HEK293 (cell line): ENCODE data around the gene GSTT2B.

Source experiments
- CTCF ChIA-PET: fragments of 350-600 bp; formaldehyde crosslinking; extraction: SDS; loops from one replicate; lab custom pipeline; 2021; ENCODE audit warnings: antibody characterized with exemption; lab: Yijun Ruan, JAX
- POLR2A ChIA-PET: fragments of 300-600 bp; formaldehyde crosslinking; extraction: SDS; loops from one replicate; lab custom pipeline; 2020; ENCODE audit warnings: antibody characterized with exemption, inconsistent platforms; lab: Yijun Ruan, JAX
- H3K27ac ChIP-seq: fragments of 200-500 bp; sonication (Bioruptor generic); 2 replicates; pipeline ENCODE4 v1.5.1; 2014; ENCODE audit warnings: low read depth, low read length, control low read depth, inconsistent platforms; ENCODE audit errors: extremely low read depth
- H3K36me3 ChIP-seq, 2 experiments: fragments of 200-500 bp in 1 of 2; sonication (Bioruptor generic) in 1 of 2; 1 replicate in 1 of 2; 2 replicates in 1 of 2; pipeline ENCODE4 v1.5.1; 2014 to 2017; ENCODE audit warnings: inconsistent platforms in 2 of 2, low read length in 2 of 2; ENCODE audit not compliant: control insufficient read depth in 2 of 2, insufficient read depth in 1 of 2
- H3K4me1 ChIP-seq: fragments of 200-500 bp; sonication (Bioruptor generic); 2 replicates; pipeline ENCODE4 v1.5.1; 2014; ENCODE audit warnings: mild to moderate bottlenecking, low read length, inconsistent platforms; ENCODE audit not compliant: control insufficient read depth, insufficient read depth
- H3K4me3 ChIP-seq: 2 replicates; pipeline ENCODE4 v1.5.1; 2011; ENCODE audit warnings: low read depth, mild to moderate bottlenecking, control low read depth, low read length, moderate library complexity
- H3K9me3 ChIP-seq: fragments of 200-500 bp; sonication (Bioruptor generic); 2 replicates; pipeline ENCODE4 v1.5.1; 2014; ENCODE audit warnings: low read depth, low read length, inconsistent platforms; ENCODE audit not compliant: control insufficient read depth, insufficient read depth
- ATF2 ChIP-seq: fragments of 450-650 bp; formaldehyde crosslinking; IDR thresholded peaks from 2 replicates; pipeline ENCODE4 v1.5.1; 2016; ENCODE audit warnings: missing biosample characterization, missing genetic modification characterization, low read depth
- KLF9 ChIP-seq: fragments of 450-650 bp; formaldehyde crosslinking; IDR thresholded peaks from 2 replicates; pipeline ENCODE4 v1.5.1; 2016; ENCODE audit warnings: missing biosample characterization, missing genetic modification characterization, low read depth
- PBX3 ChIP-seq: sonication (generic); formaldehyde crosslinking; IDR thresholded peaks from 2 replicates; pipeline ENCODE4 v1.8.1; 2022; ENCODE audit warnings: mild to moderate bottlenecking, moderate library complexity, missing genetic modification reagents
- PRDM6 ChIP-seq: fragments of 450-650 bp; formaldehyde crosslinking; IDR thresholded peaks from 2 replicates; pipeline ENCODE4 v1.5.1; 2017; ENCODE audit warnings: missing biosample characterization, missing genetic modification characterization
- REST ChIP-seq: fragments of 450-650 bp; formaldehyde crosslinking; IDR thresholded peaks from 2 replicates; pipeline ENCODE4 v1.5.1; 2016; ENCODE audit warnings: missing biosample characterization, missing genetic modification characterization
- TCF7L2 ChIP-seq: IDR thresholded peaks from 2 replicates; pipeline ENCODE4 v1.6.1; 2011; ENCODE audit warnings: low read depth, mild to moderate bottlenecking, inconsistent platforms, low read length, moderate library complexity, borderline replicate concordance
- ZNF132 ChIP-seq: fragments of 450-650 bp; formaldehyde crosslinking; IDR thresholded peaks from 2 replicates; pipeline ENCODE4 v1.5.1; 2017; ENCODE audit warnings: missing biosample characterization, missing genetic modification characterization, borderline replicate concordance
- ZNF155 ChIP-seq: fragments of 450-650 bp; formaldehyde crosslinking; IDR thresholded peaks from 2 replicates; pipeline ENCODE4 v1.5.1; 2016; ENCODE audit warnings: missing biosample characterization, missing genetic modification characterization
- ZNF19 ChIP-seq: fragments of 450-650 bp; formaldehyde crosslinking; IDR thresholded peaks from 2 replicates; pipeline ENCODE4; 2016; ENCODE audit warnings: missing biosample characterization, missing genetic modification characterization, low read depth
- ZNF214 ChIP-seq: fragments of 450-650 bp; formaldehyde crosslinking; IDR thresholded peaks from 2 replicates; pipeline ENCODE4 v1.5.1; 2017; ENCODE audit warnings: missing biosample characterization, mild to moderate bottlenecking, missing genetic modification characterization, borderline replicate concordance
- ZNF274 ChIP-seq, 2 experiments: fragments of 200-500 bp in 1 of 2; fragments of 450-650 bp in 1 of 2; sonication (Bioruptor generic) in 1 of 2; formaldehyde crosslinking in 1 of 2; IDR thresholded peaks; 2 replicates each; pipeline versions ENCODE4 v1.5.1 to v1.6.1; 2014 to 2016; ENCODE audit warnings: borderline replicate concordance in 1 of 2, inconsistent platforms in 1 of 2, low read length in 1 of 2, missing biosample characterization in 1 of 2, missing genetic modification characterization in 1 of 2
- ZNF341 ChIP-seq: fragments of 450-650 bp; formaldehyde crosslinking; IDR thresholded peaks from 2 replicates; pipeline ENCODE4; 2016; ENCODE audit warnings: low read depth, missing biosample characterization, missing genetic modification characterization
- ZNF350 ChIP-seq: fragments of 450-650 bp; formaldehyde crosslinking; IDR thresholded peaks from 2 replicates; pipeline ENCODE4 v1.5.0; 2017; ENCODE audit warnings: missing biosample characterization, mild to moderate bottlenecking, missing genetic modification characterization
- ZNF362 ChIP-seq: fragments of 450-650 bp; formaldehyde crosslinking; IDR thresholded peaks from 2 replicates; pipeline ENCODE4 v1.5.1; 2016; ENCODE audit warnings: missing biosample characterization, missing genetic modification characterization
- ZNF404 ChIP-seq: fragments of 450-650 bp; formaldehyde crosslinking; IDR thresholded peaks from 2 replicates; pipeline ENCODE4 v1.5.1; 2017; ENCODE audit warnings: missing biosample characterization, missing genetic modification characterization
- ZNF423 ChIP-seq: fragments of 450-650 bp; formaldehyde crosslinking; IDR thresholded peaks from 2 replicates; pipeline ENCODE4 v1.5.1; 2016; ENCODE audit warnings: missing biosample characterization, missing genetic modification characterization
- ZNF776 ChIP-seq: fragments of 450-650 bp; formaldehyde crosslinking; IDR thresholded peaks from 2 replicates; pipeline ENCODE4 v1.5.0; 2017; ENCODE audit warnings: missing biosample characterization, missing genetic modification characterization, borderline replicate concordance
- ZSCAN18 ChIP-seq: fragments of 450-650 bp; formaldehyde crosslinking; IDR thresholded peaks from 2 replicates; pipeline ENCODE4 v1.5.1; 2016; ENCODE audit warnings: missing biosample characterization, missing genetic modification characterization
- ZSCAN4 ChIP-seq: fragments of 450-650 bp; formaldehyde crosslinking; IDR thresholded peaks from 2 replicates; pipeline ENCODE4 v1.5.1; 2017; ENCODE audit warnings: missing biosample characterization, missing genetic modification characterization

GSTT2B gene

GRCh38 chr22:23939017-23939357 is 22.0 kb downstream of the GSTT2B start:
- Histone ChIP-seq H3K4me1 (no peaks in the 10 kb centered on the region), H3K4me3 (no peak overlapping the region), H3K36me3 (no peaks in the 10 kb centered on the region), H3K9me3 (no peaks in the 10 kb centered on the region), H3K27ac (no peak overlapping the region)
- ChIA-PET POLR2A (interaction anchor here (0.7 to 1.1 kb wide), 2 partner anchors 25 to 308 kb away, joined by 3 to 4 read pairs; no protein-coding TSS in a partner anchor), CTCF (interaction anchor here (1.1 kb wide), 1 partner anchor 9 kb away, joined by 5 read pairs; no protein-coding TSS in a partner anchor)
- TF ChIP-seq ZNF214 (tag by site-specific recombination) = no peak
- TF ChIP-seq ATF2 = no peak
- no peak for TF ChIP-seq KLF9 (tag by site-specific recombination)
- no peak for TF ChIP-seq ZNF132 (tag by site-specific recombination)
- TF ChIP-seq ZNF341 (tag by site-specific recombination) = no peak
- no peak for TF ChIP-seq ZNF362 (tag by site-specific recombination)
- TF ChIP-seq ZNF350 (tag by site-specific recombination) = no peak

GRCh38 chr22:23938328-23939016 is 22.5 kb downstream of the GSTT2B start:
- ChIA-PET POLR2A (interaction anchor here (0.7 to 1.1 kb wide), 2 partner anchors 25 to 307 kb away, joined by 3 to 4 read pairs; no protein-coding TSS in a partner anchor), CTCF (interaction anchor here (0.5 to 1.1 kb wide), 3 partner anchors 9 to 336 kb away, joined by 3 to 7 read pairs (median 5); no protein-coding TSS in a partner anchor)
- TF ChIP-seq REST (tag by site-specific recombination) = no peak
- no peak for TF ChIP-seq ZNF19 (tag by site-specific recombination)
- TF ChIP-seq TCF7L2 = no peak
- TF ChIP-seq ZNF423 = no peak
- TF ChIP-seq ZSCAN18 (tag by site-specific recombination) = no peak
- TF ChIP-seq ZSCAN4 (tag by site-specific recombination) = no peak
- no peak for TF ChIP-seq PBX3 (CRISPR knock-in tag)
- no peak for TF ChIP-seq ZNF362 (tag by site-specific recombination)
- no peak for TF ChIP-seq ZNF404
- TF ChIP-seq ZNF274 (IDR thresholded peaks at IDR 0.05; ENCODE audit: low read length) = no peak
- TF ChIP-seq ZNF274 (tag by site-specific recombination; IDR thresholded peaks at IDR 0.05; ENCODE audit: borderline replicate concordance) = no peak
- TF ChIP-seq ZNF776 (tag by site-specific recombination) = no peak
- TF ChIP-seq PRDM6 (tag by site-specific recombination) = no peak
- TF ChIP-seq ZNF155 = no peak

More at GRCh38 chr22:23938328-23939016, 22.5 kb downstream of the GSTT2B start:
- Histone ChIP-seq H3K27ac (no peak overlapping the region), H3K4me3 (no peak overlapping the region), H3K9me3 (no peaks in the 10 kb centered on the region), H3K4me1 (no peaks in the 10 kb centered on the region), H3K36me3 (no peaks in the 10 kb centered on the region)
